ENCODE results near the gene RASAL2. TPM values are rescaled to one million over a fixed set of nuclear protein-coding genes. Genes with fewer than 3 reads are reported as not detected.

RASAL2 gene
- total and polyA plus RNA-seq, 10 donors, result 0.42 to 24.4 (median 14.6) TPM

DNA sequence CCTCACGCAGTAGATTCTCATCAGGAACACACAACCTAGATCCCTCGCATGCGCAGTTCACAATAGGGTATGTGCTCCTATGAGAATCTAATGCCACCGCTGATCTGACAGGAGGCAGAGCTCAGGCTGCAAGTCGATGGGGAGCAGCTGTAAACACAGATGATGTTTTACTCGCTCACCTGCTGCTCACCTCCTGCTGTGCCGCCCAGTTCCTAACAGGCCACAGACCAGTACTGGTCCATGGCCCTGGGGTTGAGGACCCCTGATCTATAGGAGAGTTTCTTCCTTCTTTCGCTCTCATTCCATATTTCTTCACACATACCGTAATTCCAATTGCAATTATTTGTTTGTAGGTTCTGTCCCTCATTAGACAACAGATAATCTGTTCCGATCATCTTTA is 299.5 kb downstream of the RASAL2 start:
- H3K4me3 ChIP-seq, result no peak overlapping the region
- H3K4me1 ChIP-seq, result no peaks in the 10 kb centered on the region
- TF ChIP-seq CTCF (IDR thresholded peaks at IDR 0.05 in 8 of 11, conservative IDR thresholded peaks at IDR 0.05 in 3 of 11) (no peak), POLR2AphosphoS5 (IDR thresholded peaks at IDR 0.05) (no peak), POLR2A (IDR thresholded peaks at IDR 0.05) (no peak)
- no peaks in the 10 kb centered on the region for H3K9me3 ChIP-seq
- intact Hi-C loops (cut with DNase I; ENCODE audit: low total_unique reads), result no loop called here
- H3K27me3 ChIP-seq (replicated peaks in 1 of 7), result no peaks in the 10 kb centered on the region
- no peak overlapping the region for H3K27ac ChIP-seq
- 85 to 93% (median 92%) methylated on average over 10 of the region's 10 CpGs for WGBS, 5 donors
- no peak for DNase-seq
- no peaks in the 10 kb centered on the region for H3K36me3 ChIP-seq

- Histone ChIP-seq H3K4me1 (no peaks in the 10 kb centered on the region), H3K36me3 (no peaks in the 10 kb centered on the region), H3K9me3 (no peaks in the 10 kb centered on the region), H3K27me3 (replicated peaks in 1 of 7) (no peaks in the 10 kb centered on the region), H3K4me3 (no peak overlapping the region), H3K27ac (no peak overlapping the region)
- no peak for DNase-seq
- intact Hi-C loops (cut with DNase I; ENCODE audit: low total_unique reads), result no loop called here
- TF ChIP-seq POLR2AphosphoS5 (IDR thresholded peaks at IDR 0.05) (no peak), CTCF (IDR thresholded peaks at IDR 0.05 in 8 of 11, conservative IDR thresholded peaks at IDR 0.05 in 3 of 11) (no peak), POLR2A (IDR thresholded peaks at IDR 0.05) (no peak)
These were observed 302.9 kb downstream of the RASAL2 start for GRCh38 chr1:178396789-178397188.

DNA sequence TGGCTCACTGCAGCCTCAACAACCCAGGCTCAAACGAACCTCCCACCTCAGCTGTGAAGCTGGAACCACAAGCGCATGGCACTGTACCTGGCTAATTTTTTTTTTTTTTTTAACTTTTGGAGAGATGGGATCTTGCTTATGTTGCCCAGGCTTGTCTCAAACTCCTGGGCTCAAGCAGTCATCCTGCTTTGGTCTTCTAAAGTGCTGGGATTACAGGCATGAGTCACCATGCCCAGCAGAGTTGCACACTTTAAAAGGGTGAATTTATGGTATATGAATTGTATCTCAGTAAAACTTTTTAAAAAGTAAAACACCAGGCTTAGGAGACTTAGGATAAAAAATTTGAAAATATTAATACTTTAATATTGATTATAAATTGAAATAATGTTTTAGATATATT is 303.8 kb downstream of the RASAL2 start:
- Histone ChIP-seq H3K27ac (no peak overlapping the region), H3K27me3 (replicated peaks in 1 of 7) (no peaks in the 10 kb centered on the region), H3K4me1 (no peaks in the 10 kb centered on the region), H3K36me3 (no peaks in the 10 kb centered on the region), H3K9me3 (no peaks in the 10 kb centered on the region), H3K4me3 (no peak overlapping the region)
- DNase-seq, result no peak
- no peak for TF ChIP-seq POLR2A (IDR thresholded peaks at IDR 0.05)
- no peak for TF ChIP-seq CTCF (IDR thresholded peaks at IDR 0.05 in 8 of 11, conservative IDR thresholded peaks at IDR 0.05 in 3 of 11)
- TF ChIP-seq POLR2AphosphoS5 (IDR thresholded peaks at IDR 0.05), result no peak
- intact Hi-C loops (cut with DNase I; ENCODE audit: low total_unique reads), result no loop called here
- WGBS, 5 donors, result 75 to 94% (median 84%) methylated on average over 2 of the region's 2 CpGs

GRCh38 chr1:178399177-178399728 is 305.3 kb downstream of the RASAL2 start:
- no peak overlapping the region for H3K4me3 ChIP-seq
- TF ChIP-seq POLR2AphosphoS5 (IDR thresholded peaks at IDR 0.05) (no peak), CTCF (IDR thresholded peaks at IDR 0.05 in 8 of 11, conservative IDR thresholded peaks at IDR 0.05 in 3 of 11) (no peak), POLR2A (IDR thresholded peaks at IDR 0.05) (no peak)
- no peaks in the 10 kb centered on the region for H3K27me3 ChIP-seq (replicated peaks in 1 of 7)
- H3K27ac ChIP-seq, result no peak overlapping the region
- no peaks in the 10 kb centered on the region for H3K9me3 ChIP-seq
- no peaks in the 10 kb centered on the region for H3K4me1 ChIP-seq
- intact Hi-C loops (cut with DNase I; ENCODE audit: low total_unique reads), result no loop called here
- no peaks in the 10 kb centered on the region for H3K36me3 ChIP-seq
- DNase-seq, result no peak
- WGBS, 5 donors, result 88 to 90% (median 89%) methylated on average over 4 of the region's 4 CpGs

Measured in spleen (tissue), 11 donors.